Central memory CD8-positive, alpha-beta T cell (primary cell): ENCODE measurements around the gene PRKCD.
A peak's percentile ranks its signal among the peaks of the same experiment; 100 is the strongest.

ENCODE experiments used
- ATAC-seq: fragments of 150-1000 bp; cut with Tn5 transposase; replicated peaks from 2 replicates; pipeline ENCODE4 v1.10.0; 2022; ENCODE audit warnings: mild to moderate bottlenecking, moderate FRiP score, moderate number of reproducible peaks; ENCODE audit not compliant: poor library complexity, severe bottlenecking; ENCODE audit errors: extremely low read depth
- DNase-seq, 2 donors: peaks; one replicate each; pipeline ENCODE4 v3.0.0; 2021; ENCODE audit warnings: low spot score in 2 of 2
- H3K27ac Mint-ChIP-seq: one replicate; pipeline ENCODE4 v1.8.0; 2022; ENCODE audit warnings: low read depth, mild to moderate bottlenecking, moderate library complexity, mixed read lengths
- H3K27me3 Mint-ChIP-seq: one replicate; pipeline ENCODE4 v1.8.0; 2022; ENCODE audit warnings: mixed read lengths
- H3K36me3 Mint-ChIP-seq: one replicate; pipeline ENCODE4 v1.8.0; 2022; ENCODE audit warnings: mild to moderate bottlenecking, moderate library complexity, mixed read lengths; ENCODE audit not compliant: insufficient read depth
- H3K4me1 Mint-ChIP-seq: one replicate; pipeline ENCODE4 v1.8.0; 2022; ENCODE audit warnings: mixed read lengths
- H3K4me3 Mint-ChIP-seq: one replicate; pipeline ENCODE4 v1.8.0; 2022; ENCODE audit warnings: mild to moderate bottlenecking, moderate library complexity, mixed read lengths
- H3K9me3 Mint-ChIP-seq: one replicate; pipeline ENCODE4 v1.8.0; 2022; ENCODE audit warnings: mixed read lengths

PRKCD gene

GRCh38 chr3:53162672-53163443 lies 1.8 kb downstream of the PRKCD start:
- H3K36me3 Mint-ChIP-seq = peaks cover 17% of the 10 kb centered on the region
- peaks cover 34% of the 10 kb centered on the region for H3K4me1 Mint-ChIP-seq
- H3K27ac Mint-ChIP-seq = peak overlapping the region; percentile 81
- peak; percentile 83 for ATAC-seq
- DNase-seq = peak; percentile 45 to 78
- H3K4me3 Mint-ChIP-seq = peak overlapping the region; percentile 84
- H3K9me3 Mint-ChIP-seq = no peaks in the 10 kb centered on the region
- H3K27me3 Mint-ChIP-seq = no peaks in the 10 kb centered on the region

- Mint-ChIP-seq H3K27me3 (no peaks in the 10 kb centered on the region), H3K4me1 (peaks cover 43% of the 10 kb centered on the region), H3K27ac (peak overlapping the region; percentile 81), H3K36me3 (peaks cover 17% of the 10 kb centered on the region), H3K9me3 (no peaks in the 10 kb centered on the region), H3K4me3 (peak overlapping the region; percentile 84)
- DNase-seq (no peak), ATAC-seq (no peak)
These were observed 2.7 kb downstream of the PRKCD start for GRCh38 chr3:53163444-53164387.

GRCh38 chr3:53164911-53165310 lies 3.9 kb downstream of the PRKCD start:
- Mint-ChIP-seq H3K27ac (no peak overlapping the region), H3K4me3 (no peak overlapping the region), H3K36me3 (peaks cover 15% of the 10 kb centered on the region), H3K9me3 (no peaks in the 10 kb centered on the region), H3K4me1 (peaks cover 50% of the 10 kb centered on the region), H3K27me3 (no peaks in the 10 kb centered on the region)
- ATAC-seq (no peak), DNase-seq (no peak)

GRCh38 chr3:53166206-53166605 lies 5.2 kb downstream of the PRKCD start:
- H3K4me1 Mint-ChIP-seq = peaks cover 54% of the 10 kb centered on the region
- H3K9me3 Mint-ChIP-seq = no peaks in the 10 kb centered on the region
- no peak overlapping the region for H3K27ac Mint-ChIP-seq
- DNase-seq = no peak
- no peak for ATAC-seq
- H3K36me3 Mint-ChIP-seq = peaks cover 17% of the 10 kb centered on the region
- no peaks in the 10 kb centered on the region for H3K27me3 Mint-ChIP-seq
- no peak overlapping the region for H3K4me3 Mint-ChIP-seq

- H3K27ac Mint-ChIP-seq = no peak overlapping the region
- H3K36me3 Mint-ChIP-seq = peaks cover 15% of the 10 kb centered on the region
- peaks cover 60% of the 10 kb centered on the region for H3K4me1 Mint-ChIP-seq
- ATAC-seq = no peak
- no peaks in the 10 kb centered on the region for H3K27me3 Mint-ChIP-seq
- H3K9me3 Mint-ChIP-seq = no peaks in the 10 kb centered on the region
- H3K4me3 Mint-ChIP-seq = no peak overlapping the region
- DNase-seq = no peak
These were observed 5.8 kb downstream of the PRKCD start for GRCh38 chr3:53166781-53167291.

GRCh38 chr3:53167418-53168174 lies 6.6 kb downstream of the PRKCD start:
- ATAC-seq = no peak
- no peak overlapping the region for H3K4me3 Mint-ChIP-seq
- peaks cover 17% of the 10 kb centered on the region for H3K36me3 Mint-ChIP-seq
- no peak for DNase-seq
- H3K4me1 Mint-ChIP-seq = peaks cover 63% of the 10 kb centered on the region
- H3K27ac Mint-ChIP-seq = no peak overlapping the region
- H3K27me3 Mint-ChIP-seq = no peaks in the 10 kb centered on the region
- no peaks in the 10 kb centered on the region for H3K9me3 Mint-ChIP-seq

GRCh38 chr3:53168175-53168923 lies 7.3 kb downstream of the PRKCD start:
- Mint-ChIP-seq H3K27ac (peak overlapping the region; percentile 60), H3K27me3 (no peaks in the 10 kb centered on the region), H3K4me3 (no peak overlapping the region), H3K36me3 (peaks cover 11% of the 10 kb centered on the region), H3K4me1 (peaks cover 59% of the 10 kb centered on the region), H3K9me3 (no peaks in the 10 kb centered on the region)
- ATAC-seq (no peak), DNase-seq (no peak)

GRCh38 chr3:53169045-53169831 lies 8.2 kb downstream of the PRKCD start:
- ATAC-seq (no peak), DNase-seq (no peak)

GRCh38 chr3:53169832-53170324 lies 8.9 kb downstream of the PRKCD start:
- Mint-ChIP-seq H3K36me3 (peaks cover 12% of the 10 kb centered on the region), H3K27me3 (no peaks in the 10 kb centered on the region), H3K4me1 (peaks cover 64% of the 10 kb centered on the region), H3K4me3 (no peak overlapping the region), H3K9me3 (no peaks in the 10 kb centered on the region), H3K27ac (no peak overlapping the region)
- ATAC-seq (no peak), DNase-seq (no peak)

More at GRCh38 chr3:53169045-53169831, 8.2 kb downstream of the PRKCD start:
- Mint-ChIP-seq H3K36me3 (peaks cover 12% of the 10 kb centered on the region), H3K9me3 (no peaks in the 10 kb centered on the region), H3K27ac (peak overlapping the region; percentile 60), H3K4me3 (no peak overlapping the region), H3K4me1 (peaks cover 64% of the 10 kb centered on the region), H3K27me3 (no peaks in the 10 kb centered on the region)

- ATAC-seq = no peak
- peak overlapping the region; percentile 81 for H3K27ac Mint-ChIP-seq
- no peaks in the 10 kb centered on the region for H3K9me3 Mint-ChIP-seq
- DNase-seq = no peak
- H3K4me3 Mint-ChIP-seq = no peak overlapping the region
- no peaks in the 10 kb centered on the region for H3K27me3 Mint-ChIP-seq
- H3K36me3 Mint-ChIP-seq = peaks cover 11% of the 10 kb centered on the region
- peaks cover 64% of the 10 kb centered on the region for H3K4me1 Mint-ChIP-seq
These were observed 9.5 kb downstream of the PRKCD start for GRCh38 chr3:53170325-53171063.
